Ovary (tissue), 9 donors: ENCODE data around the gene C16orf95. TPM values are rescaled to one million over a fixed set of nuclear protein-coding genes. Genes with fewer than 3 reads are reported as not detected.
A peak's percentile ranks its signal among the peaks of the same experiment; 100 is the strongest.
"Not testable (repeated sequence)": the region's sequence is repeated elsewhere in the genome, so short reads cannot be mapped to it uniquely, and the experiment has no call there.

ENCODE experiments used
- DNase-seq, 5 donors: peaks; one replicate each; pipeline ENCODE4 v3.0.0-alpha.2; 2019 to 2020
- H3K27ac ChIP-seq, 2 donors: fragments of 200-600 bp; one replicate each; pipeline versions ENCODE4 v1.5.1 to v1.8.0; 2019 to 2022
- H3K27me3 ChIP-seq: fragments of 200-600 bp; one replicate; pipeline ENCODE4 v1.8.0; 2022
- H3K36me3 ChIP-seq: fragments of 200-600 bp; sonication (generic); one replicate; pipeline ENCODE4 v1.5.1; 2019
- H3K4me1 ChIP-seq: one replicate; pipeline ENCODE4 v1.8.1; 2013; ENCODE audit warnings: mild to moderate bottlenecking, moderate library complexity; ENCODE audit not compliant: insufficient read depth
- H3K4me3 ChIP-seq: fragments of 200-600 bp; sonication (generic); one replicate; pipeline ENCODE4 v1.5.1; 2017
- H3K9me3 ChIP-seq, 2 donors: fragments of 200-600 bp in 1 of 2; sonication (generic) in 1 of 2; one replicate each; pipeline versions ENCODE4 v1.5.1 to v1.8.1; 2013 to 2019; ENCODE audit warnings: mild to moderate bottlenecking in 1 of 2, moderate library complexity in 1 of 2
- EP300 ChIP-seq: sonication (generic); formaldehyde crosslinking; IDR thresholded peaks from one replicate; pipeline ENCODE4 v1.6.1; 2017; ENCODE audit warnings: antibody characterized with exemption
- POLR2A ChIP-seq: fragments of 450-650 bp; IDR thresholded peaks from one replicate; pipeline ENCODE4 v1.6.1; 2017; ENCODE audit warnings: antibody characterized with exemption, mild to moderate bottlenecking, moderate library complexity
- WGBS, 3 donors: extraction: QIAGEN DNeasy Blood & Tissue Kit in 1 of 3; methylation state at CpG; one replicate each; pipeline versions ENCODE4 v1.1.5 to v1.1.7; 2013 to 2017; 5-methylcytosine and 5-hydroxymethylcytosine counted together
- intact Hi-C, 4 donors: fragments of 100-400 bp; cut with DNase I; formaldehyde crosslinking; loops; one replicate each; pipeline versions ENCODE4 v1.11.0 to v1.15.1; 2022 to 2023
- polyA plus RNA-seq, 2 donors: library from polyadenylated mRNA; stranded (reverse); fragments of 200-250 nt in 1 of 2; fragments of 350-450 nt in 1 of 2; fragmentation: Illumina TruSeq in 1 of 2; extraction: RNeasy Lipid Tissue Mini Kit (QIAGEN cat#74804) in 1 of 2; gene quantifications; one replicate each; pipeline ENCODE4 v1.2.3, GENCODE V29; 2013 to 2014
- total RNA-seq, 7 donors: library from RNA; depleted of rRNA in 2 of 7; stranded (reverse); fragments of >200 nt in 2 of 7; fragmentation: NEBNext Ultra II Directional in 3 of 7; extraction: Animal tissue kit (Norgen Biotek cat#: 25700) in 3 of 7; gene quantifications; one replicate each; pipeline versions ENCODE4 v1.1.0 to v1.2.4, GENCODE V29; 2016 to 2023
- TF ChIP-seq, protein P1 (sequence below), 3 donors: fragments of 450-650 bp in 2 of 3; fragments of 200-600 bp in 1 of 3; IDR thresholded peaks; one replicate each; pipeline versions ENCODE4 v1.5.1 to v1.8.0; 2016 to 2022; ENCODE audit warnings: antibody characterized with exemption in 3 of 3, mild to moderate bottlenecking in 1 of 3
- donor health status: DM: no; HTN: no; CAD: no; lungs with moderate emphysema.
- donor health status: DM: no; HTN: no; CAD: no.
- donor health status: Bipolar disorder and iron deficiency.
- donor health status: DM: yes; HTN: yes; CAD: no.
- donor health status: DM: no; HTN: no; CAD: no.
- donor health status: DM: yes; HTN: yes; CAD: no.

C16orf95 gene
- total and polyA plus RNA-seq, 9 donors, result 1.0 to 6.1 (median 2.7) TPM

DNA sequence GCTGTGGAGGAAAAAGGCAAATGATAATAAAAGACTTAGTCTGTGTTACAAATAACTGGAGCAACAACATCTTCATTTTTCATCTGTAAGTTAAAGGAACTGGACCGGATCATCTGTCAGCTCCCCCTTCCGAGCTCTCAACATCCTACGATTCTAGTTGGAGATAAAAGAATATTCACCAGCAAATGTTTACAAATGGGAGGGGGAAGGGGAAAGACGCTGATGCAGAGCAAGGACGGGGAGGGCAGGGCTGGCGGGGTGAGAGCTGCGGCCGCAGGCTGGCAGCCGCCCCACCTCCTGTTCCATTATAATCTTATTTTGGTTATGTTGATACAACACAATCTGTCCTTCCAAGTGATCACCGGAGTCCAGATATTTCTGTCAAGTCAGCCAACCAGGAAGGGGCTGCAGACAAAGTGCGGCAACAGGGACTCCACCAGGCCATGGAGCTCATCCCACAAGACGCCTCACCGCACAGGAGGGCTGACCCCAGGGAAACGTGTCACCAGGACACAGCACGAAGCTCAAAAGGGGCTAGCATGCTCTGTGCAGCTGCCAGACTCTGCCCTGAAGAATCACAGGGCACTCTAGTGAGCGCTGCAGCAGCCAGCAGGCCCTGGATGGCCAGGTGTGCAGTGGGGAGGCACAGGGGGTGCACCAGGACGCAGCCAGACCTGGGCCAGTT is 46.7 kb upstream of the C16orf95 start:
- intact Hi-C loops, result no loop called here
- Histone ChIP-seq H3K36me3 (no peaks in the 10 kb centered on the region), H3K4me3 (no peak overlapping the region), H3K9me3 (no peaks in the 10 kb centered on the region), H3K27me3 (no peaks in the 10 kb centered on the region), H3K4me1 (peaks cover 11% of the 10 kb centered on the region), H3K27ac (peak overlapping the region in 1 of 2 donors; percentile 32)
- TF ChIP-seq, protein P1, sequence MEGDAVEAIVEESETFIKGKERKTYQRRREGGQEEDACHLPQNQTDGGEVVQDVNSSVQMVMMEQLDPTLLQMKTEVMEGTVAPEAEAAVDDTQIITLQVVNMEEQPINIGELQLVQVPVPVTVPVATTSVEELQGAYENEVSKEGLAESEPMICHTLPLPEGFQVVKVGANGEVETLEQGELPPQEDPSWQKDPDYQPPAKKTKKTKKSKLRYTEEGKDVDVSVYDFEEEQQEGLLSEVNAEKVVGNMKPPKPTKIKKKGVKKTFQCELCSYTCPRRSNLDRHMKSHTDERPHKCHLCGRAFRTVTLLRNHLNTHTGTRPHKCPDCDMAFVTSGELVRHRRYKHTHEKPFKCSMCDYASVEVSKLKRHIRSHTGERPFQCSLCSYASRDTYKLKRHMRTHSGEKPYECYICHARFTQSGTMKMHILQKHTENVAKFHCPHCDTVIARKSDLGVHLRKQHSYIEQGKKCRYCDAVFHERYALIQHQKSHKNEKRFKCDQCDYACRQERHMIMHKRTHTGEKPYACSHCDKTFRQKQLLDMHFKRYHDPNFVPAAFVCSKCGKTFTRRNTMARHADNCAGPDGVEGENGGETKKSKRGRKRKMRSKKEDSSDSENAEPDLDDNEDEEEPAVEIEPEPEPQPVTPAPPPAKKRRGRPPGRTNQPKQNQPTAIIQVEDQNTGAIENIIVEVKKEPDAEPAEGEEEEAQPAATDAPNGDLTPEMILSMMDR (IDR thresholded peaks at IDR 0.05), result no peak
- TF ChIP-seq EP300 (no peak), POLR2A (no peak)
- peak; percentile 42 to 78 (median 56) for DNase-seq
- 9 to 23% (median 14%) methylated on average over 17 of the region's 17 CpGs for WGBS, 3 donors

DNA sequence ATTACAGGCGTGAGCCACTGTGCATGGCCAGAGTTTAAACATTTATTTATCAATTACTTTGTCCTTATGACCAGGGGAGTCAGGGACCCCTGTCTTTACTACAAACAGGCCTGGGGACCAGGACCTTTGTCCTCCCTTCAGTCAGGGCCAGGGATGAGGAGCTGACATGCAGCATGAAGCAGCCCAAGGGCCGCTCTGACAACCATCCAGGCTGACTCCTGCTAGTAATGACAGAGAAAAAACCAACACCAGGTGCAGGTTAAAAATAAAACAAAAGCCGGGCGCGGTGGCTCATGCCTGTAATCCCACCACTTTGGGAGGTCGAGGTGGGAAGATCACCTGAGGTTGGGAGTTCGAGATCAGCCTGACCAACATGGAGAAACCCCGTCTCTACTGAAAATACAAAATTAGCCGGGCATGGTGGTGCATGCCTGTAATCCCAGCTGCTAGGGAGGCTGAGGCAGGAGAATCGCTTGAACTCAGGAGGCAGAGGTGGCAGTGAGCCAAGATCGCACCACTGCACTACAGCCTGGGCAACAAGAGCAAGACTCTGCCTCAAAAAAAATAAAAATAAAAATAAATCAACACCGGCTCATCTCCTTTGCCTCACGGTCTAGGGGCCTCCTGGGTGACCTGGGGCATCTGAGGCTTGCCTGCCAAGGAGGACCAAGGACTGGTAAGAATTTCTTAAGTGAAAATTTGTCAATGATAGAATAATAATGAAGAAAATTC is 45.8 kb upstream of the C16orf95 start:
- H3K4me3 ChIP-seq, result not testable (repeated sequence)

DNA sequence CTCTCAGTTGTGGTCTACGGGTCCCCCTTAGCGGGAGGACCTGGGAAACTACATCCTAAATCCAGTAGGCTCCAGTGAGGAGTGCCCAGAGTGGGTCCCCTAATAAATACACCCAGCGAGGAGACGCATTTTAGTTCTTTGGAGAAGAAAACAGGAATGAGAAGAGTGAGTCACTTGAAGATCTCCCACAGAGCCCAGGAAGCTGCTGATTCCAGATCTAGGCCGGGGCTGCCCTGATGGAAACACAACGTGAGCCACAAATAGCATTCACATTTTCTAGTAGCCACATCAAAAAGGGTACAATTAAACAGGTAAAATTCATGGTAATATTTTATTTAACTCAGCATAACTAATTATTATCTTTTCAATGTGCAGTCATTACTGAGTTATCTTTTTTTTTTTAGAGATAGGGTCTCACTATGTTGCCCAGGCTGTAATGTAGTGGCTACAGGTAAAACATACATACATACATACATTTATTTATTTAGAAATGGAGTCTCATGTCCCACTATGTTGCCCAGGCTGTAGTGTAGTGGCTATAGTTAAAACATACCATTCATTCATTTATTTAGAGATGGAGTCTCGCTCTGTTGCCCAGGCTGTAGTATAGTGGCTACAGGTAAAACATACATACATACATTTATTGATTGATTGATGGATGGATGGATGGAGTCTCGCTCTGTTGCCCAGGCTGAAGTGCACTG is 44.9 kb upstream of the C16orf95 start:
- H3K27ac ChIP-seq, result no peak overlapping the region
- DNase-seq, result no peak
- H3K36me3 ChIP-seq, result no peaks in the 10 kb centered on the region
- WGBS, 3 donors, result 93 to 97% (median 95%) methylated on average over 8 of the region's 8 CpGs
- no peaks in the 10 kb centered on the region for H3K27me3 ChIP-seq
- H3K9me3 ChIP-seq, result no peaks in the 10 kb centered on the region
- TF ChIP-seq, protein P1 (IDR thresholded peaks at IDR 0.05), result no peak
- TF ChIP-seq EP300, result no peak
- TF ChIP-seq POLR2A, result no peak
- peaks cover 9% of the 10 kb centered on the region for H3K4me1 ChIP-seq
- intact Hi-C loops, result no loop called here
- H3K4me3 ChIP-seq, result no peak overlapping the region

More for the DNA sequence above, 45.8 kb upstream of the C16orf95 start:
- H3K36me3 ChIP-seq, H3K9me3 ChIP-seq, H3K27me3 ChIP-seq, H3K27ac ChIP-seq, DNase-seq, intact Hi-C loops, H3K4me1 ChIP-seq: not testable (repeated sequence)
- 84 to 90% (median 85%) methylated on average over 13 of the region's 13 CpGs for WGBS, 3 donors

DNA sequence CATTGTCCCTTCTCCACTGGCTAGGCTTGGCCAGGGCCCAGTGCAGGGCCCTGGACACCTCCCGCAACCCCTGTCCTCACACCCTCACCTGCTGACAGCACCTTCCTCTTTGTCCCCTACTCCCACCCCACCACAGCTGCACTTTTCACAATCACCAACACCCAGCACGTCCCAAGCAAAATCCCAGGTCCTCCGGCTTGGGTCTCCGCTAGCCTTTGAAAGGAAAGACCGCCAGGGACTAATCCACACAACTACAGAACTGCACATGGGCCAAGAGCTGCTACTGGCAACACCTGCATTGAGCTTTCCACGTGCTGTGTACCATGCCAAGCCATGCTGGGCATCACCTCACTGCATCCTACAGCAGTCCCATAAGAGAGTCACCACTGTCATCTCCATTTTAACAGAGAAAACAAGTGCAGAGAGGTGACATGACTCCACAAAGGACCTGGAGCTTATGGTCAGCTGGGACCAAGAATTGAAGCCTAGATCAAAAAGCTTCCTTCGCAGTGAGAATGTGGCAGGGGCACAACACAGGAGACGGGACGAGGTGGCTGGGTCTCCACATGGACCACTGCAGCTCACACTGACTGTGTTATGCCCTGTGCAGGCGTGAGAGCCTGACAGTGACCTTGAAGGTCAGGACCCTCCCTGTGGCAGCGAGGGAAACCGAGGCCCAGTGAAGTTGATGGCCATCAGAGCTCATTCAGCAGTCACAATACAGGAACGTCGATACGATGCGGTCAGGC is 43.8 kb upstream of the C16orf95 start:
- peaks cover 9% of the 10 kb centered on the region for H3K4me1 ChIP-seq
- H3K9me3 ChIP-seq, result no peaks in the 10 kb centered on the region
- no peak for DNase-seq
- TF ChIP-seq POLR2A (no peak), EP300 (no peak)
- TF ChIP-seq, protein P1 (IDR thresholded peaks at IDR 0.05), result no peak
- no peaks in the 10 kb centered on the region for H3K36me3 ChIP-seq
- no peak overlapping the region for H3K4me3 ChIP-seq
- no peak overlapping the region for H3K27ac ChIP-seq
- H3K27me3 ChIP-seq, result no peaks in the 10 kb centered on the region
- intact Hi-C loops, result no loop called here
- WGBS, 3 donors, result 94 to 96% (median 96%) methylated on average over 16 of the region's 16 CpGs
